GM12892 (cell line): ENCODE results near the gene BRINP3.

Source experiments
- POLR2A ChIP-seq: IDR thresholded peaks from 2 replicates; pipeline ENCODE4 v1.6.1; 2011; ENCODE audit warnings: low read depth, low read length, control low read depth
- POLR2AphosphoS5 ChIP-seq: IDR thresholded peaks from 2 replicates; pipeline ENCODE4 v1.6.1; 2011; ENCODE audit warnings: low read depth, low read length, control low read depth
- TAF1 ChIP-seq: IDR thresholded peaks from 2 replicates; pipeline ENCODE4 v1.6.1; 2011; ENCODE audit warnings: low read depth, mild to moderate bottlenecking, control low read depth, low read length, borderline replicate concordance

DNA sequence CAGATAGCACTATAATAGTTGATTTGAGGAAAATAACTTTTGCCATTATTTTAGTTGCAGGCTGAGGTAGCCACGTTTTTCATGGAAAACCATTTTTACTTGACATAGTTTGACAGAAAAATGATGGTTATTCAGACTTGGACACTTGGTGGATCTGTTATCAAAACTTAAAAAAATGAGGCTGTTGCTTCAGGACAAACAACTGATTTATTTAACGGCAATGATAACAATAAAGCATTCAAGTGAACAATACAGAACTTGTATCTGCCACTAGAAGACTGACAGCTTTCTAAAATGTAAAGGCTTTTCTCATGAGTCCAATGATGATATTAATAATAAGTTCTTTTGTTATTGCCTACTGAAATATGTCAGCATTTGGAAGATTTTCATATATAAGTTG is 322.9 kb downstream of the BRINP3 start:
- no peak for TF ChIP-seq POLR2AphosphoS5
- no peak for TF ChIP-seq POLR2A
- no peak for TF ChIP-seq TAF1
